HG03095 (cell line): ENCODE data around the gene AK8.

ENCODE experiments used
- ATAC-seq: cut with Tn5 transposase; IDR thresholded peaks from one replicate; pipeline ENCODE4 v1.9.1; 2021; ENCODE audit warnings: moderate library complexity; ENCODE audit not compliant: unreplicated experiment

The AK8 gene

GRCh38 chr9:132826621-132827365, 51.3 kb downstream of the AK8 start:
- ATAC-seq: no peak

DNA sequence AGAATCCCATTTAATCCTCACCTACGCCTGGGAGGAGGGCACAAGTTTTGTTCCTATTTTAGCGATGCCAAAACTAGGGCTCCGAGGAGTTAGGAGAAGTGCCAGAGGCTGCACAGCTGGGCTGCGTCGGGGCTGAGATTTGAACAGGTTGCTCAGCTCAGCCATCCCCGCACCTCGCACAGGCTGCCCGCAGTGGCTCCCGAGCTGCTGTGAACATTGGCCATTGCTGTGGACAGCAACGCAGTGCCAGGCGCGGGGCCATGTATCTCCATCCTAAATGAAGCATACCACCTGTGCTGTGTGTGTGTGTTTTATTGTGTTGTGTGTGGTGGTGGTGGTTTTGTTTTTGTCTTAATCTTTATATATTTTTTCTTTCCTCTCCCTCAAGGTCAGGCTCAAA, 52.0 kb downstream of the AK8 start:
- ATAC-seq: no peak

DNA sequence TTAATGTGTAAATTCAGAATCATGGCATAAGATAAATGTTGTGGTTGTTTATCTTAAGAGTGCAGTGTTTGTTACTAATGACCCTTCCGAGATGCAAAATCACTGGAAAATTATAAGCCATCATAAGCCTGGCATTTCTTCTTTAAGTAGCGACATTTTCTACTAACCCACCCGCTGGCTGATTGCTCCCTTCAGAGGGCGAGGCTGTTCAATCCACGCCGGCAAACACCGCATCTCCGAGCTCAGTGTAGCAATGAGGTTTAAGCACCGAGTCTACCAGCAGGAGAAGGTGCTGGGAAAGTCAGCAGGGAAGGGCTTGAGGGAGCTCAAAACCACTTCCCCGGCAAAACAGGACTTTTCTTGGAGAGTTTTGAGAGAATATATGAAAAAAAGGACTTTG, 52.7 kb downstream of the AK8 start:
- no peak for ATAC-seq

- ATAC-seq: no peak
These were observed 53.1 kb downstream of the AK8 start for GRCh38 chr9:132824951-132825350.

DNA sequence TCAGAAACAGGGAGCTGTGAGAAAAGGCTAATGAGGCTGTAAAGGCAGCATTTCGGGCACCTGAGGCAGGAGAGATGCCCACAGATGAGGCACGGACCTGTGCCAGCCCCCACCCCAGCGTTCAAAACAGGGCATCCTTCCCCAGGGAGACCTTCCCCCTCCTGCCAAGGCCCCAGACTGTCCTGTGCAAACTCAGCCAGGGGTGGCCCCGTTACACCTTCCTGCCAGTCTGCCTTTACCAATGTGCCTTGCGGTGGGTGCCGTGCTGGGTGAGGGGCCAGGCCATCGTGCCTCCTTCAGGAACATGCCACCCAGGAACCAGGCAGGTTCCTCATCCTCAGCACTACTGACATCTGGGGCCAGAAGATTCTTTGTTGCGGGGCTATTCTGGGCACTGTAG, 53.9 kb downstream of the AK8 start:
- no peak for ATAC-seq

DNA sequence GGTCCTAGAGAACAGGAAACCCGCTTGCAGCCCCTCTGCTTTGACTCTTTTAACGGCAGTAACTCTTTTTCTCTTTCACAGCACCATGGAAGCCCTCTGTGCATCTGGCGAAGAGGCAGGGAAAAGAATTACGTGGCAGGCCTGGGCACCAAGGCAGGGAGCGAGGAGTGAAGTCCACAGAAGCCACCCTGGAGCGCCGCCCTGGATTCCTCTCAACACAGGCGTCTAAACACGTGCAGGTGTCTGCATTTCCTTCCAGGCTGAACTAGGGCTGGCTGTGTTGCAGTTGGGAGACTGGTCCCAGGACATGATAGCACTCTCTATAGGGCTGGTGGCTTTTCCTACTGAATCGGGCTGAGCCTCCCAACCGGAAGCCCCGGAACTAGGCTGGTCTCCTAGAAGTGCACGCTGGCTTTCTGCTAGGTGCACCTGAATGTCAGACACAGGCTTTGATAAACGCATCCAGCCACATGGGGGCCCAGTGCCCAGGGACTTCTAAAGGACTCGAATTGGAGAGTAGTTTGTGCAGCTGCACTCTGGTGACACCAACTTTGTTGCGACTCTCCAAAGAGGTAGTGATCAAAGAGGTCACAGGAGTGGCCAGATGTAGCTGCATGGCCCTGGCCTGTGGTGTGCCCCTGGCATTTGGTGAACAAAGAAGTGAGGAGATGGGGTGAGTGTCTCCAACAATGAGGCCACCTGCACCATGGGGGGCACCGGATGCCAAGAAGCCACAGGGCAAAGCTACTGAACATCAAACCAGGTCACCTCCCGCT, 54.5 kb downstream of the AK8 start:
- no peak for ATAC-seq

DNA sequence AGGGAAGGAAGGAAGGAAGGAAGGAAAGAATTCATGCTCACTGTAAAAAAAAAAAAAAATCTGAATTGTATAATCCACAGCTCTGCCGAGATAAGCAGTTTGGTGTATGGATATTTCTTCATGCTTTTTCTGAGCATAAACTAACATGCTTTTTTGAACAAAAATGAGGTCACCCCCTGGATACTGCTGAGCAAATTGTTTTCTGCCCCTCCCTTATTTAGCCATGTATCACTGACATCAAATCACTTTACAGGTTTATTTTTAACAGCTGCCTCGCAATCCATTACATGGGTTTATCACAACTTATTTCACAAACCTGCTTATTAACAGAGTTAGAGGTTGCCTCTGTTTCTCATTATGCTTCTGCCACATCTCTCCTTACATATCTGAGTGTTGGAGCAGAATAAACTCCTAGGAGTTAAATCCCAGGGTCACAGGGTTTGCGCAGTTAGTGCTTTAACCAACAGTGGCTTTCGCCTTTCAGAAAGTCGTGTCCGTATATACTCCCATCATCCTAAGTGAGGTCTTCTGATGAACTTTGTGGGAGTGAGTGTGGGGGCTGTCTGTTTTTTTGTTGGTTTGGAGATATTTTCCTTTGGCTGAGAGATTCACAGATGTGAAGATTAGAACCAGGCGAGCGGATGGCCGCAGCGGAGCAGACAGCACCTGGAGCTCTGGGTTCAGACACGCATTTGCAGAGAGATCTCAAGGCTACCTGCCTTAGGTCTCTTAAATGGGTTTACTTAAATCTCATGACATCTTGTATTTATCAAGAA, 57.7 kb downstream of the AK8 start:
- ATAC-seq: no peak

DNA sequence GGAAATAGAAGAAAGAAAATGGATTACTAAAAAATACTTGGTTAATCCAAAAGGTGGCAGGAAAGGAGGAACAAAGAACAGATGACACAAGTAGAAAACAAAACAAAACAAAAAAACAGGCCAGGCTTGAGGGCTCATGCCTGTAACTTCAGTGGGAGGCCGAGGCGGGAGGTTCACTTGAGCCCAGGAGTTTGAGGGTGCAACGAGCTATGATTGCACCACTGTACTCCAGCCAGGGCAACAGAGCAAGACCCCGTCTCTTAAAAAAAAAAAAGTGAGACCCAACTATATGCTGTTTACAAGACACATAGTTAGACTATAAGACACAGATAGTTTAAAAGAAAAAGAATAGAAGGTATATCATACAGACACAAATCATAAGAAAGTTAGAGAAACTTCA, 59.5 kb downstream of the AK8 start:
- no peak for ATAC-seq

GRCh38 chr9:132814937-132815336, 63.1 kb downstream of the AK8 start:
- ATAC-seq: no peak

GRCh38 chr9:132813115-132813771, 64.8 kb downstream of the AK8 start:
- ATAC-seq: no peak

- no peak for ATAC-seq
These were observed 66.1 kb downstream of the AK8 start for GRCh38 chr9:132811985-132812384.

DNA sequence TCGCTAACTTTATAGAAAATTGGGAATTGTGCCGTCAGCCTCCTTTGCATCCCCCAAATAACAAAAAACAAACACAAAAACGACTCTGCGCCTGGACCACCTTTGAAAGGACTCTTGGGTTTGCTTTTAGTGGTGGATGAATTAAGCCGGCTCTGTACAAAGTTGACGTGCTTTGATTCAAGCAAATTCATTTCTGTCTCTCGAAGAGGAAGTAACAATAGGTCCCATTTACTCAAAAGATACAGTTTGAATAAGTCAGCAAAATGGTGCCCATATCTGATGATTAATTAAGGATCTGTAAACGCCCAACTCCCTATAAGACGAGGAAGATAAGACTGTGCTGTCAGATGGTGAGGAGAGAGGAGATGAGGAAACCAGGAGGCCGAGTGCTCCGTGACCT, 67.8 kb downstream of the AK8 start:
- no peak for ATAC-seq

DNA sequence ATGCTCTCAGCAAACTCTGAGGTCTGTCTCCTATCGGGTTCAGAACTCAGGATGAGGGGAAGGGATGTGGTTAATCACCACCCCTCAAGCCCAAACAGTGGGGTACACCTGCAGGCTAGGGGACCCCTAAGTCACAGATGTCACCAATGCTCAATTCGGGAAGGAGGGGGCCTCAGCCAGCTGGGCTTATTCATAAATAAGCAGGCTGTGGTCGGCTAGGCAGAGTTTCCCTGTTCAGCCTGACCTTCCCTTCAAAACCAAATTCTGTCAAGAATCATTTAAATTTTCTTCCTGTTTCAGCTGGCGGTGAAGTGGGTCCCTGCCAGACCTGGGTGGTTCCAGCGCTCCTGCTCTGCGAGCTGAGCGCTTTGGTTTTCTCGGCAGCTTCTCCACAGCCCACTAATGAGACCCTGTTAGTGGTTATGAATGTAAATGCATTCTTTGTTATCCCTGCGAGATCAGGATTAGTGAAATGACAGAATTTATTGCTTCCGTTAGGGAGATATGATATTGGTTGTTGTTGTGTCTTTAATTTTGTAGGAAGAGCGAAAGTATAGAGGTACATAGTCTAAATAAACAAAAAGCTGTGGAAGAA, 68.3 kb downstream of the AK8 start:
- no peak for ATAC-seq

DNA sequence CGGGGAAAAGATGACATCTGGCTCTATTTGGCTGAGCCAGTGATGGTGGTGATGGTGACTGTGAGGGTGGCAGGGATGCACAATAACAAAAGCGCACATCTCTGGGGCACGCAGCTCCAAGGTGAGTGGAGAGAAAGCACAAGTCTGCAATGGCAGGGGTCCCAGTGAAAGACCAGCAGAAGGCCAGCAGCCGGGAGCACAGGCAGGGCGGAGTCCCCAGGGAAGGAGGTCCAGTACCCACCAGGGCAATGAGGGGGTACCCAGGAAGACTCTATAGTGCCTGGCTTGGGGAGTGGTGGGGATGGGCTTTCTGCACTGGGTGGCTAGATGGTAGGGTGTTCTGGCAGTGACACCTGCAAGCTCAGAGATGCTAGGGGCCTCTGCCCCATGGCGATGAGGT, 69.4 kb downstream of the AK8 start:
- ATAC-seq: no peak

DNA sequence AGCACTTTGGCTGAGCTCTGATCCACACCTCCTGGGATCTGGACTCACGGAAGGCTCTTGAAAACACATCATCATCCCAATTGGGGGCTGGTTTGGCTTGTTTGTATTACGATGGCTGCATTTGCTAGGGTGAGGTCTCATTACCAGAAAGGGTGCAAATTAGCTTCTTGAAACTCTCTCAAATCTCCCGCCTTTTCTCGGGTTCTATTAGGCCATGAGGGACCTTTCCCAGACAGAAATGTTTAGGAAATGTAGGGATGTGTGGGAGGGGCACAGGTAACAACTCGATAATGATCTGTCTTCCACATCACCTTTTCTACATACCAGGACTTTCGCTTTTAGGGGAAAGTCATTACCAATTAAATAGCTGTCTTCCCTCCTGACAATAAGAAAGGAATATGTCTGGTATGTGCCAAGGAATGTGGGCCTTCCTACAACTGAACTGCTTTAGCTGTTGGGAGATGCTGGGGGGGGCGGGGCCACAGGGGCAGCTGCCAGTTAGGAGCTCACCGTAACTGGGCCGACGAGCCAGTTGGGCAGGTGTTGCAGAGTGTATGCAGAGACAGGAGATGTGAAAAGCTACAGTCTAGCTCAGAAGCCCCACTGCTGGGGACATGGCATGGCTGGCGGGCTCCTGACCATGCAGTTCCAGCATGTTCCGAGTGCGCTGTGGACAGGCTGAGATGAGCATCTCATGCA, 71.2 kb downstream of the AK8 start:
- no peak for ATAC-seq

DNA sequence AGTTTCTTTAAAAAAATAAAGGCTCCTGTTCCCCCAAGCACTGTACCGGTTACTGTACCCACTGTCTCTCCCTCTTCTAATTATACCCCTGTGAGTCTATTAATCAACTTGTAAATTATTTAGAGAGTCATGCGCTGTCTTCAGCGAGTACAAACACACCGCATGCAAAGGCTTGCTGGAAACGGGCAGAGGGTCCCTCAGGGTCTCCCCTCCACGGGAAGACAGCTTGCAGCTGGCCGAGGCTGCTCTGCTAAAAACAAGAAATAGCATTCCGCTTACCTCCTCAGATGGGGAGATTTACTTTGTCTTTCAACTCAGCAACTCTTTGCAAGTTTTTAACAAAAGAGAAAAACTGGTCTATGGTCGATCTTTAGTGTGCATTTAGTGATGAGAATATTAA, 71.8 kb downstream of the AK8 start:
- no peak for ATAC-seq

DNA sequence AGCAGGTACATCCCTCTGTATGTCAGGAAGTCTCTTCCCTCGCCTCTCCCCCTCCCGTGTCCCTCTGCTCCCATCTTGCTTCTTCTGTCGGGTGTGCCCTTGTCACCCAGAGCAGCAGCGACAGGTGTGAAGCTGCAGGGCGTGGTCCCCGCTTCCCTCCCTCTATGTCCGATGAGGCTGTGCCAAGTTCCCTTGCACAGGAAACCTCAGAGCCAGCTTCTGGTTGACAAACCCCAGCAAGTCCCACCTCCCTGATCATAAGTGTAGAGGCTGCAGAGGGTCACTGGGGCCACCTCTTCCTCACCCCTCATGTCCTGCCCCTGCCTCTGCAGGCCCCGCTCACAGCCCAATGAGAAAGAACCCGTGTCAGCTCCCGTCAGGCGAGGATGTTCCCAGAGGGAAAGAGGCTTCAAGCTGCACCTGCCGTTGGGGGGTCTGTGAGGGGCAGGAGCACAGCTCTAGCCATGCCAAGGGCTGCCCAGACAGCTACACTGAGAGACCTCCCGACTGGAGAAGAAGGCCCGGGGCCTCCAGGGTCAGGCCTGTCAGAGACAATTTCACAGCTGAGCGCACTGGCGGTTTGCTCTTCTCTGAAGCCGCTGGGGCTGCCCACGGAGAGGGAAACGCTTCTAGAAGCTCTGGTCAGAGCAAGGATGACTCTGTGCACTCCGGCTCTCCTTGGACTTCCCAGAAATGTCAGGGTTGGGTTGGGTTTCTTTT, 73.3 kb downstream of the AK8 start:
- no peak for ATAC-seq

- no peak for ATAC-seq
These were observed 75.8 kb downstream of the AK8 start for GRCh38 chr9:132802121-132802795.

- no peak for ATAC-seq
These were observed 76.4 kb downstream of the AK8 start for GRCh38 chr9:132801659-132802058.
